MM.1S (cell line): ENCODE data around the gene USP9X.

Source experiments
- EZH2 ChIP-seq: fragments of 300-600 bp; sonication (generic); optimal IDR thresholded peaks from 2 replicates; pipeline ENCODE3; 2017; ENCODE audit warnings: low read depth, mild to moderate bottlenecking, antibody characterized with exemption, low read length, mixed read lengths
- EZH2phosphoT487 ChIP-seq: fragments of 300-600 bp; sonication (generic); IDR thresholded peaks from 2 replicates; pipeline ENCODE4 v1.6.1; 2018; ENCODE audit warnings: antibody characterized with exemption, low read length
- TF ChIP-seq, protein P1 (sequence below): fragments of 300-600 bp; sonication (generic); IDR thresholded peaks from 2 replicates; pipeline ENCODE4 v1.5.1; 2016; ENCODE audit warnings: antibody characterized with exemption, low read length, mixed read lengths

GRCh38 chrX:41105005-41105404 lies 19.8 kb downstream of the USP9X start:
- TF ChIP-seq, protein P1, sequence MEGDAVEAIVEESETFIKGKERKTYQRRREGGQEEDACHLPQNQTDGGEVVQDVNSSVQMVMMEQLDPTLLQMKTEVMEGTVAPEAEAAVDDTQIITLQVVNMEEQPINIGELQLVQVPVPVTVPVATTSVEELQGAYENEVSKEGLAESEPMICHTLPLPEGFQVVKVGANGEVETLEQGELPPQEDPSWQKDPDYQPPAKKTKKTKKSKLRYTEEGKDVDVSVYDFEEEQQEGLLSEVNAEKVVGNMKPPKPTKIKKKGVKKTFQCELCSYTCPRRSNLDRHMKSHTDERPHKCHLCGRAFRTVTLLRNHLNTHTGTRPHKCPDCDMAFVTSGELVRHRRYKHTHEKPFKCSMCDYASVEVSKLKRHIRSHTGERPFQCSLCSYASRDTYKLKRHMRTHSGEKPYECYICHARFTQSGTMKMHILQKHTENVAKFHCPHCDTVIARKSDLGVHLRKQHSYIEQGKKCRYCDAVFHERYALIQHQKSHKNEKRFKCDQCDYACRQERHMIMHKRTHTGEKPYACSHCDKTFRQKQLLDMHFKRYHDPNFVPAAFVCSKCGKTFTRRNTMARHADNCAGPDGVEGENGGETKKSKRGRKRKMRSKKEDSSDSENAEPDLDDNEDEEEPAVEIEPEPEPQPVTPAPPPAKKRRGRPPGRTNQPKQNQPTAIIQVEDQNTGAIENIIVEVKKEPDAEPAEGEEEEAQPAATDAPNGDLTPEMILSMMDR = no peak
- TF ChIP-seq EZH2phosphoT487 = no peak
- TF ChIP-seq EZH2 = no peak
